ENCODE measurements around the gene CRTAC1. TPM values are rescaled to one million over a fixed set of nuclear protein-coding genes. Genes with fewer than 3 reads are reported as not detected.

The CRTAC1 gene
- total and polyA plus RNA-seq, 2 donors (not counting 3 experiments of a cell fraction or from before 2014, with no cell fraction given), result 1.4 to 3.0 TPM

GRCh38 chr10:98074315-98074911 lies 44.0 kb upstream of the CRTAC1 start:
- H3K9ac ChIP-seq (replicated peaks; ENCODE audit: extremely low read depth, insufficient read depth, low read length), result no peak overlapping the region
- H3K9me3 ChIP-seq (replicated peaks; ENCODE audit: control insufficient read depth, insufficient read depth, low read length), result no peaks in the 10 kb centered on the region
- no peak for FAIRE-seq
- no peaks in the 10 kb centered on the region for H3K27me3 ChIP-seq (ENCODE audit: control insufficient read depth in 2 of 2, insufficient read depth in 2 of 2, low read length in 2 of 2)
- H4K20me1 ChIP-seq (replicated peaks; ENCODE audit: control insufficient read depth, extremely low read depth, insufficient read depth, low read length), result no peaks in the 10 kb centered on the region
- intact Hi-C loops (cut with micrococcal nuclease) (no loop called here), dilution Hi-C loops (cut with MboI; ENCODE audit: extremely low pct_ligation_motif_present, low sequenced_read_pairs) (no loop called here)
- H2AFZ ChIP-seq (ENCODE audit: low read depth, low read length), result no peak overlapping the region
- no peak overlapping the region for H3K27ac ChIP-seq (ENCODE audit: insufficient read depth, low read depth, low read length)
- CTCF ChIA-PET, result interaction anchor here (2.0 kb wide), 1 partner anchor 33 kb away, joined by 12 read pairs; no protein-coding TSS in a partner anchor
- no TSS peak for BruUV-seq (replicated peaks)
- no peak overlapping the region for H3K4me3 ChIP-seq (replicated peaks in 1 of 3; ENCODE audit: insufficient read depth in 1 of 3, low read depth in 1 of 3, low read length in 3 of 3)
- peak; percentile 13 for DNase-seq (ENCODE audit: low read depth, low spot score)
- TF ChIP-seq MYC (IDR thresholded peaks at IDR 0.05; ENCODE audit: low read depth, low read length), result no peak
- no peak for TF ChIP-seq POLR2AphosphoS5 (IDR thresholded peaks at IDR 0.05; ENCODE audit: insufficient read depth, low read depth, low read length)
- TF ChIP-seq GATA2 (IDR thresholded peaks at IDR 0.05; ENCODE audit: insufficient read depth, insufficient read length, low read depth, low read length), result no peak
- no peak for TF ChIP-seq JUN (IDR thresholded peaks at IDR 0.05; ENCODE audit: borderline replicate concordance, insufficient read depth, insufficient read length, low read depth)
- no peak for TF ChIP-seq FOS (IDR thresholded peaks at IDR 0.05; ENCODE audit: borderline replicate concordance, insufficient read depth, low read length)
- TF ChIP-seq EZH2 (IDR thresholded peaks at IDR 0.05; ENCODE audit: borderline replicate concordance, low read depth, low read length, severe bottlenecking), result no peak
- H3K9me1 ChIP-seq (replicated peaks; ENCODE audit: control insufficient read depth, extremely low read depth, insufficient read depth, low read length), result no peaks in the 10 kb centered on the region
- no peaks in the 10 kb centered on the region for H3K79me2 ChIP-seq (ENCODE audit: control insufficient read depth, insufficient read depth, low read length)
- POLR2A ChIA-PET, result no interaction called here
- H3K4me2 ChIP-seq (ENCODE audit: insufficient read depth, low read length), result no peak overlapping the region
- H3K36me3 ChIP-seq (ENCODE audit: control insufficient read depth in 2 of 2, extremely low read depth in 1 of 2, insufficient read depth in 2 of 2, low read length in 2 of 2), result no peaks in the 10 kb centered on the region
- H3K4me1 ChIP-seq (ENCODE audit: control insufficient read depth, extremely low read depth, insufficient read depth, low read length), result no peaks in the 10 kb centered on the region

GRCh38 chr10:98067165-98067564 lies 36.7 kb upstream of the CRTAC1 start:
- dilution Hi-C loops (cut with MboI; ENCODE audit: extremely low pct_ligation_motif_present, low sequenced_read_pairs), result no loop called here
- no peak overlapping the region for H3K27ac ChIP-seq (ENCODE audit: insufficient read depth, low read depth, low read length)
- no peak for FAIRE-seq
- ChIA-PET POLR2A (no interaction called here), CTCF (interaction anchor here (2.8 to 4.0 kb wide), 2 partner anchors 22 to 25 kb away, joined by 10 to 18 read pairs; no protein-coding TSS in a partner anchor)
- H3K79me2 ChIP-seq (ENCODE audit: control insufficient read depth, insufficient read depth, low read length), result no peaks in the 10 kb centered on the region
- no peaks in the 10 kb centered on the region for H4K20me1 ChIP-seq (replicated peaks; ENCODE audit: control insufficient read depth, extremely low read depth, insufficient read depth, low read length)
- H3K4me3 ChIP-seq (replicated peaks in 1 of 3; ENCODE audit: insufficient read depth in 1 of 3, low read depth in 1 of 3, low read length in 3 of 3), result no peak overlapping the region
- H2AFZ ChIP-seq (ENCODE audit: low read depth, low read length), result no peak overlapping the region
- no peaks in the 10 kb centered on the region for H3K9me3 ChIP-seq (replicated peaks; ENCODE audit: control insufficient read depth, insufficient read depth, low read length)
- H3K9me1 ChIP-seq (replicated peaks; ENCODE audit: control insufficient read depth, extremely low read depth, insufficient read depth, low read length), result no peaks in the 10 kb centered on the region
- TF ChIP-seq POLR2A (IDR thresholded peaks at IDR 0.05; ENCODE audit: low read depth, low read length), result no peak
- no peak for TF ChIP-seq MAX (IDR thresholded peaks at IDR 0.05; ENCODE audit: insufficient read depth, insufficient read length)
- no peak for TF ChIP-seq GATA2 (IDR thresholded peaks at IDR 0.05; ENCODE audit: insufficient read depth, insufficient read length, low read depth, low read length)
- TF ChIP-seq MYC (IDR thresholded peaks at IDR 0.05; ENCODE audit: low read depth, low read length), result no peak
- TF ChIP-seq EZH2 (IDR thresholded peaks at IDR 0.05; ENCODE audit: borderline replicate concordance, low read depth, low read length, severe bottlenecking), result no peak
- no peak for TF ChIP-seq JUN (IDR thresholded peaks at IDR 0.05; ENCODE audit: borderline replicate concordance, insufficient read depth, insufficient read length, low read depth)
- no peak for TF ChIP-seq FOS (IDR thresholded peaks at IDR 0.05; ENCODE audit: borderline replicate concordance, insufficient read depth, low read length)
- TF ChIP-seq CTCF (IDR thresholded peaks at IDR 0.05; ENCODE audit: extremely low read depth in 1 of 2, insufficient read depth in 1 of 2, low read depth in 1 of 2, low read length in 2 of 2), result no peak
- TF ChIP-seq POLR2AphosphoS5 (IDR thresholded peaks at IDR 0.05; ENCODE audit: insufficient read depth, low read depth, low read length), result no peak
- BruUV-seq (replicated peaks), result no TSS peak
- no peaks in the 10 kb centered on the region for H3K4me1 ChIP-seq (ENCODE audit: control insufficient read depth, extremely low read depth, insufficient read depth, low read length)
- H3K27me3 ChIP-seq (ENCODE audit: control insufficient read depth in 2 of 2, insufficient read depth in 2 of 2, low read length in 2 of 2), result no peaks in the 10 kb centered on the region
- H3K36me3 ChIP-seq (ENCODE audit: control insufficient read depth in 2 of 2, extremely low read depth in 1 of 2, insufficient read depth in 2 of 2, low read length in 2 of 2), result no peaks in the 10 kb centered on the region
- H3K9ac ChIP-seq (replicated peaks; ENCODE audit: extremely low read depth, insufficient read depth, low read length), result no peak overlapping the region
- intact Hi-C loops (cut with micrococcal nuclease), result no loop called here
- no peak overlapping the region for H3K4me2 ChIP-seq (ENCODE audit: insufficient read depth, low read length)
- DNase-seq (ENCODE audit: low read depth, low spot score), result no peak
